Vagina (tissue), 2 donors: ENCODE results near the gene DAB1.

Experiments
- CTCF ChIP-seq, 3 experiments: fragments of 450-650 bp in 2 of 3; fragments of 200-600 bp in 1 of 3; sonication (generic) in 1 of 3; IDR thresholded peaks; one replicate each; pipeline ENCODE4 v1.5.1; 2017 to 2019; ENCODE audit warnings: antibody characterized with exemption in 3 of 3, mild to moderate bottlenecking in 2 of 3, moderate library complexity in 2 of 3
- POLR2A ChIP-seq, 2 donors: fragments of 450-650 bp; IDR thresholded peaks; one replicate each; pipeline ENCODE4 v1.6.1; 2017; ENCODE audit warnings: antibody characterized with exemption in 2 of 2, mild to moderate bottlenecking in 2 of 2, moderate library complexity in 2 of 2
- POLR2AphosphoS5 ChIP-seq, 2 donors: sonication (generic); formaldehyde crosslinking; IDR thresholded peaks; one replicate each; pipeline ENCODE4 v1.9.0; 2017; ENCODE audit warnings: antibody characterized with exemption in 2 of 2, mild to moderate bottlenecking in 2 of 2, low read depth in 1 of 2; ENCODE audit not compliant: insufficient read depth in 1 of 2

- TF ChIP-seq CTCF (IDR thresholded peaks at IDR 0.05) (no peak), POLR2A (IDR thresholded peaks at IDR 0.05) (no peak), POLR2AphosphoS5 (IDR thresholded peaks at IDR 0.05; ENCODE audit: insufficient read depth in 1 of 2, low read depth in 1 of 2) (no peak)
Observed at GRCh38 chr1:57376041-57376440, 47.8 kb downstream of the DAB1 start.
